HG03460 (cell line): ENCODE measurements around the gene ZFYVE28.

ENCODE experiments used
- ATAC-seq: cut with Tn5 transposase; IDR thresholded peaks from one replicate; pipeline ENCODE4 v1.9.1; 2021; ENCODE audit not compliant: unreplicated experiment

Gene ZFYVE28

GRCh38 chr4:2428496-2429213 lies 10.2 kb upstream of the ZFYVE28 start:
- no peak for ATAC-seq

- no peak for ATAC-seq
Observed at GRCh38 chr4:2427383-2428334, 9.2 kb upstream of the ZFYVE28 start.

- no peak for ATAC-seq
Observed at GRCh38 chr4:2426711-2427275, 8.3 kb upstream of the ZFYVE28 start.

GRCh38 chr4:2426069-2426397 lies 7.6 kb upstream of the ZFYVE28 start:
- no peak for ATAC-seq

- no peak for ATAC-seq
Observed at GRCh38 chr4:2425386-2426068, 7.1 kb upstream of the ZFYVE28 start.

- ATAC-seq, result no peak
Observed at GRCh38 chr4:2424581-2424980, 6.1 kb upstream of the ZFYVE28 start.

- ATAC-seq, result no peak
Observed at GRCh38 chr4:2423695-2424094, 5.2 kb upstream of the ZFYVE28 start.

GRCh38 chr4:2423066-2423465 lies 4.6 kb upstream of the ZFYVE28 start:
- no peak for ATAC-seq

- no peak for ATAC-seq
Observed at GRCh38 chr4:2421928-2422327, 3.5 kb upstream of the ZFYVE28 start.

GRCh38 chr4:2419814-2420213 lies 1.4 kb upstream of the ZFYVE28 start:
- no peak for ATAC-seq

GRCh38 chr4:2418650-2419571 lies 466 bp upstream of the ZFYVE28 start, which contains the start of gene CFAP99:
Gene CFAP99 (plus strand): TSS chr4:2418955.
- peak; percentile 91 for ATAC-seq

- ATAC-seq, result no peak
Observed at GRCh38 chr4:2417226-2417764, 1.1 kb downstream of the ZFYVE28 start.

- ATAC-seq, result no peak
Observed at GRCh38 chr4:2416564-2417225, 1.8 kb downstream of the ZFYVE28 start.

- ATAC-seq, result no peak
Observed at GRCh38 chr4:2415881-2416563, 2.4 kb downstream of the ZFYVE28 start.

- ATAC-seq, result no peak
Observed at GRCh38 chr4:2415213-2415612, 3.2 kb downstream of the ZFYVE28 start.

- ATAC-seq, result no peak
Observed at GRCh38 chr4:2413821-2414610, 4.4 kb downstream of the ZFYVE28 start.

- peak; percentile 55 for ATAC-seq
Observed at GRCh38 chr4:2412885-2413716, 5.3 kb downstream of the ZFYVE28 start.
